DOHH2 (cell line): ENCODE data around the gene PPP4R2.

Source experiments
- CTCF ChIP-seq: fragments of 200-600 bp; sonication (generic); IDR thresholded peaks from one replicate; pipeline ENCODE4 v1.5.1; 2014; ENCODE audit warnings: antibody characterized with exemption, mild to moderate bottlenecking, low read depth, low read length; ENCODE audit not compliant: poor library complexity, severe bottlenecking
- EZH2phosphoT487 ChIP-seq: fragments of 200-600 bp; sonication (generic); IDR thresholded peaks from 2 replicates; pipeline ENCODE4 v1.6.1; 2017; ENCODE audit warnings: borderline replicate concordance, mild to moderate bottlenecking, antibody characterized with exemption, low read length, moderate library complexity, mixed read lengths

- no peak for TF ChIP-seq CTCF
- TF ChIP-seq EZH2phosphoT487: no peak
These were observed 5.1 kb upstream of the PPP4R2 start for GRCh38 chr3:72991522-72991921.
